ENCODE results near the gene RNF114.
"Not testable (repeated sequence)": the region's sequence is repeated elsewhere in the genome, so short reads cannot be mapped to it uniquely, and the experiment has no call there.

The RNF114 gene

DNA sequence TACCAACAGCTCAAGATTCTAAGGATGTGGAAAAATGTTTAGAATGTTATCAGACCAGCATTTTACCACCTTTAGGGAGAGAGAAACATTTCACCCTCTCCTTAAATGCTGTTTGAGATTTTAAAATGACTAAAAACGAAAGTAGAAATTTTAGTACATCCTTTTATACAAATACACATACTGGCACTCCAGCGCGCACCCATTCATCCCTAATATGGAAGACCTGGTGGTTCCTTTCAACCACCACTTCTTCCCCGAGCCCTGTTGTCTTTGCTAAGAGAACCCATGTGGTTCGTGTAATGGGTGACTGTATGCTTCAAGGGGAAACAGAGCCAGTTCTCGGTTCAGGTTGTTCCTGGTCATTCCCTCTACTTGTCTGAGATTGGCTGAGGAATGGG, 42.1 kb upstream of the RNF114 start:
- Mint-ChIP-seq H3K36me3 (peaks cover 3% of the 10 kb centered on the region), H3K4me1 (peaks cover 22% of the 10 kb centered on the region), H3K9me3 (no peaks in the 10 kb centered on the region), H3K4me3 (peak overlapping the region; percentile 41), H3K27me3 (no peaks in the 10 kb centered on the region), H3K27ac (peak overlapping the region; percentile 65)
- ATAC-seq, result peak; percentile 74

DNA sequence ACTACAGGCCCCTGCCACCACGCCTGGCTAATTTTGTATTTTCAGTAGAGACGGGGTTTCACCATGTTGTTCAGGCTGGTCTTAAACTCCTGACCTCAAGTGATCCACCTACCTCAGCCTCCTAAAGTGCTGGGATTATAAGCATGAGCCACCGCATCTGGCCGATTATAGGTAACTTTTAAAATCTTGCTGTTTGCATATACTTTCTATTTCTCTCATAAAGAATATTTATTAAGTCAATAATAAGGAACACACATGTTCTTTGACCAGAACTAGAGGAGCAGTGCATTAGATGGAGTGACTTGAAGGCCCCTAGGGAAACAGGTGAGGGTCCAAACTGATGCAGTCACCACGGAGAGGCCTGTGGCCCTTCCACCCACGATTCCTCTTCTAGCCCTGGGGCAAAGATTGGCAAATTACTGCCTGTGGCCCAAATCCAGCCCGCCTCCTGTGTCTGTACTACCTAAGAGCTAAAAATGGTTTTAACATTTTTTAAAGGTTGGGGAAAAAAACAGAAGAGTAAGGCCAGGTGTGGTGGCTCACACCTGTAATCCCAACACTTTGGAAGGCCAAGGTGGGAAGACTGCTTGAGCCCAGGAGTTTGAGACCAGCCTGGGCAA, 40.6 kb upstream of the RNF114 start:
- not testable (repeated sequence) for H3K27ac Mint-ChIP-seq, H3K4me3 Mint-ChIP-seq, H3K9me3 Mint-ChIP-seq, ATAC-seq, H3K27me3 Mint-ChIP-seq, H3K36me3 Mint-ChIP-seq
- peaks cover 22% of the 10 kb centered on the region for H3K4me1 Mint-ChIP-seq

DNA sequence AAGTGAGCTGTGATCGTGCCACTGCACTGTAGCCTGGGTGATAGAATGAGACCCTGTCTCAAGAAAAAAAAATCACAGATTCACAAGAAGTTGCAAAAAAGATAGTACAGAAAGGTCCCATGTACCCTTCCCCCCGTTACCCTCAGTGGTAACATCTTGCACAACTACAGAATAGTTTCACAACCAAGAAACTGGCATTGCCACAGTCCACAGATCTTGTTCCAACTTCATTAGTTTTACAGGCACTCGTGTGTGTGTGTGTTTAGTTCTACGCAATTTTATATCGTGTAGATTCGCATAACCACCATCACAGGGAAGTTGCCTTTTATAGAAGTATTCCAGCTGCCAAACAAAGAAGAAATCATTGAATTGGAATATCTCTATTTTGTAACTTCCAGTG, 40.0 kb upstream of the RNF114 start:
- Mint-ChIP-seq H3K27ac (no peak overlapping the region), H3K4me3 (no peak overlapping the region), H3K9me3 (no peaks in the 10 kb centered on the region), H3K4me1 (peaks cover 22% of the 10 kb centered on the region), H3K36me3 (no peaks in the 10 kb centered on the region), H3K27me3 (no peaks in the 10 kb centered on the region)
- no peak for ATAC-seq

DNA sequence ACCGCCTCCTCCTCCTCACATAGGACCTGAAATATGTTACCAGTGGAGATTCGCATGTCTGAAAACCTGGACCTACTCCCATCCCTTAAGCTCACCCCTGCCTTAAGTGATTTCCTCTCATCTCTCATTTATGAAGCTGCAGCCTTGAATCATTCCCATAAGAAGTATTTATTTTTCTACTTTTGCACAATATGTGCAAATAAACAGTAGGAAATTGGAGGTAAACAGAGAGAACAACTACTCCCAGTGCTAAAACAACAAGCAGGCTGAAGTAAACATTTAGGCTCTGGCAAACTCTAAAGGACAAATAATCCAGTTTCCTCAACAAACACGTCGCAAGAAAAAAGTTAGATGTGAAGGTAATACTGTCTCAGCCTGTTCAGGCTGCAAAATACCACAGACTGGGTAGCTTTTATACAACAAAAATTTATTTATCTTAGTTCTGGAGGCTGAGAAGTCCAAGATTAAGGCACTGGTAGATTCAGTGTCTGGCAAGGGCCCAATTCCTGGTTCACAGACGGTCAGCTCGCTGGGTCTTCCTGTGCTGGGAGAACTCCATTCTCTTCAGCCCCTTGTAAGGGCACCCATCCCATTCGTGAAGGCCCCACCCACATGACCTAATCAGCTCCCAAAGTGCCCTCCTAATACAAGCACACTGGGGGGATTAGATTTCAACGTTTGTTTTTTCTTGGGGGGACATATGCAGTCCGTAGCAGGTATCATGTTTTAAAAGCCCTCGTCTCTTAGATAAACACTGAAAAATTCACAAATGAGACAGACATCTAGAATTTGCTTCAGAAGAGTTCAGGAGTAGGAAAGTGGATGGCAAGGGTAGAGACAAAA, 36.4 kb upstream of the RNF114 start:
- no peak overlapping the region for H3K4me3 Mint-ChIP-seq
- ATAC-seq, result no peak
- H3K36me3 Mint-ChIP-seq, result peaks cover 14% of the 10 kb centered on the region
- H3K27ac Mint-ChIP-seq, result no peak overlapping the region
- no peaks in the 10 kb centered on the region for H3K9me3 Mint-ChIP-seq
- H3K4me1 Mint-ChIP-seq, result no peaks in the 10 kb centered on the region
- H3K27me3 Mint-ChIP-seq, result no peaks in the 10 kb centered on the region

DNA sequence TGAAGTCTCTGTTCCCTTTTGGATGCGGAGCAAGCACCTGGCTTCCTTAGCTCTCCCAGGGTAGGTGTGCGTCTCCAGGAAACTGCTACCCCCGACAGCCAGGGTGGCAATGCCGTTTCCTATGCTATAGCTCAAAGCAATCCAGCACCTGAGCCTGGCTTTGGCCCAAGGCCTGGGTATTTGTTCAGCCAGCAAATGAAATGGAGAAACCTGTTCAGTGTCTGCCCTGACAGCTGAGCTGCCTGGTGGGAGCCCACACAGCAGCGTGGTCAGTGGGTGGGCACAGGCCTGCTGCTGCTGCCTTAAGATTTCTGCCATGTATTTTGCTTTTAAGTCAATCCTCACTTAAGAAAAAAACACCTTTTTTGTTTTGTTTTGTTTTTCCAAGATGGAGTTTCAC, 34.6 kb upstream of the RNF114 start:
- H3K27ac Mint-ChIP-seq, result no peak overlapping the region
- ATAC-seq, result no peak
- no peaks in the 10 kb centered on the region for H3K9me3 Mint-ChIP-seq

DNA sequence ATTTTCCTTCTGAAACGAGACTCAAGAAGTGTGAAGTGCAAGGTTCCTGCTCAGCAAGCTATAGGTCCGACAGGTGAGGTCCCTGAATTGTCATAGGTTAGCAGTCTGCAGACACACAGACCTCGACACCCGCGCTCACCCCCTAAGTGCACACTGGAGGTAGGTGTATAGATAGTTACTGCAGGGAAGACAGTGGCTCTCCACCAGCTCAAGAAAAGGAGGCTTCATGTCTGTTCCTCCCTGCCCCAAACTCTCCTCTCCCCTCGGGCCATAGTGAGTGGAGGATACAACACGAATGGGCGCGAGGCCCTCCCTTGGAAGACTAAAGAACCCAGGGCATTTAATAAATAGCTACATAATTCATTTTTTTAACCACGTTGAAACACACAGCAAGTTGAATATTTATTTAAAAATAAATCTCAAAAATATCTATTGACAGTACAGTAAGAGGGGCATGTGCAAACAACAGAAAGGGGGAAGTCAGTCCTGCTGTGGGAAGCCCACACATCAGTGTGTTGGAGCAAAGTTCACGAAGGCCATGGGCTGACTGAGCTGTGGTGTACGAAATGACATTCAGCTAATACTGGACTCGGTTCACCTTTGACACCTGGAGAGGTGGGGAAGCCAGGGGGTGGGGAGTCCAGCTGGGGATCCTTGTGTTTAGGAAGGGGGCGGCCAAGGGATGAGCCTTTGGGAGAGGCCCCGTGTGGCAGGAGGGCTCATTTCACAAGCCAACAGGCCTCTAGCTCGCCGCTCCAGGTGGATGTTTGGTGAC, 31.6 kb upstream of the RNF114 start:
- ATAC-seq, result no peak
- Mint-ChIP-seq H3K4me1 (no peaks in the 10 kb centered on the region), H3K4me3 (no peak overlapping the region), H3K27ac (no peak overlapping the region), H3K9me3 (no peaks in the 10 kb centered on the region), H3K27me3 (no peaks in the 10 kb centered on the region), H3K36me3 (peaks cover 52% of the 10 kb centered on the region)

More for the DNA sequence above, 34.6 kb upstream of the RNF114 start:
- Mint-ChIP-seq H3K36me3 (peaks cover 32% of the 10 kb centered on the region), H3K4me3 (no peak overlapping the region), H3K4me1 (no peaks in the 10 kb centered on the region), H3K27me3 (no peaks in the 10 kb centered on the region)

DNA sequence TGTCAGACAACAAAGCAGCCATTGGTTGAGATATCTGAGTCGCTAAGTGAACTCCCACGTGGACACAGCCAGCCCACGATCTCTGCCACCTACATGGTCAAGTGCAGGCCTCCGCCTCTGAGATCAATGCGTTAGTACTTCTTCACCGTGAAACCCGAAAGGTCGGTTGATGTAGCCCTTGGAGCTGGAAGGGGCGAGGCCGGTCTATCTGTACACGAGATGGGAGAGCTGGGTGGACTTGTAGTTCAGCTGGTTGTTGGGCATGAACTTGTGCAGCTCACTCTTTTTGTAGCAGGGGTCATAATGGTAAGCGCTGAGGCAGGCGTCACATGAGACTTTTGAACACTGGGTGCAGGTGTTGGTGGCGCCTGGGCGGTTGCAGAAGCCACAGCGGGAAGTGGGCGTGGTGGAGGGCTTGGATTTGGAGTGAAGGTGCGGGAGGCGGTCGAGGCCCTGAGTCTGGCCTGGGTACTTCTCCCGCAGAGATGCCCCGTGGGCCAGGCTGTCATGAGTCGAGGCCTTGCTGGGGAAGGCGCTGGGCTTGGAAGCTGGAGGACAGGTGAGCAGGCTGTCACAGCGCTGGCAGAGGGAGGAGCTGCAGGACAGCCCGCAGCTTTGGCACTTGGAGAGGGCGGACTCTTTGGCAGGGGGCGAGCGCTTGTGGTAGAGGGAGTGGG, 30.6 kb upstream of the RNF114 start:
- ATAC-seq, result no peak
- Mint-ChIP-seq H3K27ac (no peak overlapping the region), H3K4me1 (peaks cover 5% of the 10 kb centered on the region), H3K27me3 (no peaks in the 10 kb centered on the region), H3K9me3 (no peaks in the 10 kb centered on the region), H3K4me3 (no peak overlapping the region), H3K36me3 (peaks cover 59% of the 10 kb centered on the region)

DNA sequence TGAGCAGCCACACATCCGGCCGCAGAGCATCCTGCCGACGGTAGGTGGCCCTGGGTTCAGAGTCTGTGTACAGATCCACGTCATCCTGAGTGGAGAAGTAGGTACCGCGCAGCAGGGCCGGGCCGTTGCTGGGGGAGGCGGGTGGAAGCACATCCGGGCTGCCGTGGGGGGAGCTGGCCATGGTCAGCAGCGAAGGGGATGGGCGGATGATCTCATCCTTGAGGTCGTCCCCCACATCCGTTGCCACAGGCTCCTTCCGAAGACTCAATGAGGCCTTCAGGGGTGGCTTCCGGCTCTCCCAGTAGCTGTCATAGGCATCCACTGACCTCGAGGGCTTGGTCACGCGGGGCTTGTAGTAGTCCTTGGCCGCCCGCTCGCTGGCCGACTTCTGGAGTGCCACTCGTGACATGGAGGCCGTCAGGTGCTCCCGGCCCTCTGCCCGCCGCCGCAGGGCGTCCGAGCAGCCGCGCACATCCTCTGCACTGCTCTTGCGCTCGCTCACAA, 30.0 kb upstream of the RNF114 start:
- Mint-ChIP-seq H3K9me3 (no peaks in the 10 kb centered on the region), H3K27me3 (no peaks in the 10 kb centered on the region), H3K4me1 (peaks cover 11% of the 10 kb centered on the region), H3K27ac (no peak overlapping the region), H3K4me3 (no peak overlapping the region), H3K36me3 (peaks cover 59% of the 10 kb centered on the region)
- ATAC-seq, result peak; percentile 43

DNA sequence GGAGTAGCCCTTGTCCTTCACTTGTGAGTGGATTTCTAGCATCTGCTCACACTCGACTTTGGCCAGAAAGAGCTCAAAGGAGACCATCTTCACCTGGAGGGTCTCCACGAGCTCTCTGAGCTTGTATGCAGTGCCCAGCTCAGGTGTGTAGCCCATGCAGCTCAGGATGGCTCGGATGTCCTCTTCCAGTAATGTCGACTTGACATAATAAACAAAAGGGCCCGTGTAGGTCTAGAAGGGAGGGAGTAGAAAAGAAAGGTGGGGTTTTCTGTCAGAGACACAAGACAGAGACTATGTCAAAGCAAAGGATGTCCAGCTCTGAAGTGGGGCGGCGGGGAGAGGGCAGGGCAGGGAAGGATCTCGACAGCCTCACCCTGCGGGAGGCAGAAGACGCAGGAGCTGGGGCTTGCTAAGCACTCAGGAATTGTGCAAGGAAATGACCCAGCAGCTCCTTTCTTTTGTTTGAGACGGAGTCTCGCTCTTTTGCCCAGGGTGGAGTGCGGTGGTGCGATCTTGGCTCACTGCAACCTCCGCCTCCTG, 29.5 kb upstream of the RNF114 start:
- Mint-ChIP-seq H3K27ac (no peak overlapping the region), H3K4me3 (no peak overlapping the region), H3K4me1 (peaks cover 13% of the 10 kb centered on the region), H3K9me3 (no peaks in the 10 kb centered on the region), H3K27me3 (no peaks in the 10 kb centered on the region), H3K36me3 (peaks cover 59% of the 10 kb centered on the region)
- no peak for ATAC-seq

DNA sequence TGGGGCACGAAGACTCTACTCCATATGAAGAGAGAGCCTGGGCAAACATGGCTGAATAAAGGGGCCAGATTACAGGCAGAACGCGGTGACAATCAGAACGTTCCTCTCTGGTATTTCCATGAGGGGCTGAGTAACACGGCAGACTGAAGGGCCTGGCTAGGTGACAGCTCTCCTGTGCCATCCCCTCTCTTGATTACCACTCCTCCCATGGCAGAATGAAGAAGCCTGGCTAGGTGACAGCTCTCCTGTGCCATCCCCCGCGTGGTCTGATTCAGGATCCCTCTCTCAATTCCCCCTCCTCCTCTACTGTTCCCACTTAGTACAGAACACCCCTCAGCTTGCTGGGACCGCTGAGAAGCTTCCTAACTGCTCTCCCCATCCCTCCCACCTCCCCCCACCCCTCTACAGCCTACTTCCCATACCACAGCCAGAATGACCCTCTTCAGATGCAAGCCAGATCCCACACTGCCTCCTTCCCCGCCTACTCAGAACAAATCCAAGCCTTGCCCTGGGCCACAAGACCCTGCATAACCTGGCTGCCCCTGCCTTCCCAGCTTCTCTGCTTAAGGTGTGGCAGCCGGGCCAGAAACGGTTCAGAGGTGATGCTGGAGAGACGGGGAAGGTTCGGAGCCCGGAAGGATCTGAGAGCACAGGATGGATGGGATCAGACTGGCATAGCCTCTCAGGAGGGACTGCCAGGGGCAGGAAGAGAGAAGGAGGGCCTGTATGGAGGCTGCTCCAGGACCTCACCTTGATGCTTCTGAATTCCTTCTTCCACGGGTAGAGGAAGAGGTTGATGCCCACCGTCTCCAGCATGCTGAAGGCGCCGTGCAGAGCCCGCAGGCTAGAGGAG, 28.6 kb upstream of the RNF114 start:
- Mint-ChIP-seq H3K4me1 (peaks cover 16% of the 10 kb centered on the region), H3K27ac (no peak overlapping the region), H3K36me3 (peaks cover 59% of the 10 kb centered on the region), H3K9me3 (no peaks in the 10 kb centered on the region), H3K27me3 (no peaks in the 10 kb centered on the region), H3K4me3 (no peak overlapping the region)
- ATAC-seq, result no peak

DNA sequence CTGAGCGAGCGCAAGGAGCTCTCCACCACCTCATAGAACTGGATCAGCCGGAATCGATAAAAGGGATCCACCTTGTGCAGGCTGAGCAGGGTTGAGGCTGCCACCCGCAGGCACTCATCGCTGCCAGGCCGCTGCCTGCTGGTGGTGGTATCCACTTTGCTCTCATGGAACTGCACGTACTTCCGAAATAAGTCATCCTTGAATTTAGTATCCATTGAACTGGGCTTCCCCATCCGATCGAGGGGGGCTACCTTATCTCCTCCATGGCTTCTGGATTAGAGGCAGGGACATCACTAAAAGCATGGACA, 28.0 kb upstream of the RNF114 start:
- Mint-ChIP-seq H3K36me3 (peaks cover 59% of the 10 kb centered on the region), H3K27me3 (no peaks in the 10 kb centered on the region)
- no peak for ATAC-seq

DNA sequence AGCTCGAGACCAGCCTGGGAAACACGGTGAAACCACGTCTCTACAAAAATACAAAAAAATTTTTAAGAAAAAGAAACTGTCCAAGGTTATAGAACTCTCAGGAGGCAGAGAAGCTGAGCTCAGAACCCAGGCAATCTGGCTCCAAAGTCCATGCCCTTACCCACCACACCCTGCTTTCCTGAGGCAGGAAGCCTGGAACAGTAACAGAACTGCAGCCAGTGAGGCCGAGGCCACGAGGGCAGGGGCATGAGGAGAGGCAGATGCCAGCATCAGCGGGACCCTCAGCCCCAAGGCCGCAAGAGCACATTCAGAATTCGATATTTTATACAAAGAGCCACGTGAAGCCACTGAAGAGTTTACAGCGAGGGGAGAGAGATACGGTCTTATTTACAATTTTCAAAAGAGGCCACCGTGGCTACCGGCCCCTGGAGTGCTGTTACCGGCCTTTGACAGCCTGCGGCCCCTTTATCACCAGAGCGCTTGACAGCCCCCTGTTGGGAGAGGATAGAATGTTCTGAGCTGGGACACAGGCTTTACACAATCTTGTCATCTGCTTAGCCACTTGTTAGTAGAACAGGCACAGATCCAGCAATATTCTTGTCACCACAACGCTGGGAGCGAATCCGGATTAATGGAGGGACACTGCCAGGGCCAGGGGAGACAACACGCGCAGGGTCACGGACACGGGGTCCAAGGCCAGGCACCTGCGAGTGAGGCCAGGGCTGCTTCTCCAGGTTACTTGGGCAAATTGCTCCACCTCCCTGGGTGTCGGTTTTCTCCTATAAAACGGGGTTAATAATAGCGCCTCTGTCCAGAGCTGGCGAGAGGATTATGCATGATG, 26.5 kb upstream of the RNF114 start:
- Mint-ChIP-seq H3K27ac (no peak overlapping the region), H3K36me3 (peaks cover 46% of the 10 kb centered on the region)

More for the DNA sequence above, 28.0 kb upstream of the RNF114 start:
- Mint-ChIP-seq H3K27ac (no peak overlapping the region), H3K4me3 (no peak overlapping the region), H3K9me3 (no peaks in the 10 kb centered on the region), H3K4me1 (peaks cover 22% of the 10 kb centered on the region)

DNA sequence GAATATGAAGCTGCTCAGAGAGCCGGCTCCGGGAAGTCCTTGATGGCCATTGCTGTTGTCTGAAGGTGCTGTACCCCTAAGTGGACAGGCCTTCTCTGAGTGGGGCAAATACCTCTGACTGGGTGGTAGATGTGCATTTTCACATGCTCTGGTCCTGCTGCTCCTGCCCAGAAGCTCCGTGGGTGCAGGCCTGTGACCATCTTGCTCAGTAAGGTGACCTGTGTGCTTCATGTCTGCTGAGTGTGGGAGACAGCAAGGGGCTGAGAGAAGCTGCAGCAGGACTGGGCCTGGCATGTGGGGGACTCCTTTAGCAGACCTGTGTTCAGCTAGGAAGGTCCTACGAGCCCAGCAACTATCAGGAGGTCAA, 25.9 kb upstream of the RNF114 start:
- Mint-ChIP-seq H3K4me1 (peaks cover 40% of the 10 kb centered on the region), H3K36me3 (peaks cover 40% of the 10 kb centered on the region), H3K4me3 (no peak overlapping the region), H3K27me3 (no peaks in the 10 kb centered on the region), H3K9me3 (no peaks in the 10 kb centered on the region), H3K27ac (no peak overlapping the region)
- no peak for ATAC-seq

More for the DNA sequence above, 26.5 kb upstream of the RNF114 start:
- H3K4me3 Mint-ChIP-seq, result no peak overlapping the region
- no peak for ATAC-seq
- no peaks in the 10 kb centered on the region for H3K27me3 Mint-ChIP-seq
- H3K4me1 Mint-ChIP-seq, result peaks cover 37% of the 10 kb centered on the region
- H3K9me3 Mint-ChIP-seq, result no peaks in the 10 kb centered on the region
